HEK293T (cell line): ENCODE data around the gene SUN1.

Experiments used
- PKNOX1 ChIP-seq: fragments of 450-650 bp; IDR thresholded peaks from 2 replicates; pipeline ENCODE4 v1.6.1; 2016
- SP1 ChIP-seq: fragments of 450-650 bp; IDR thresholded peaks from 2 replicates; pipeline ENCODE4 v1.6.1; 2017

GRCh38 chr7:843230-843629, 11.0 kb downstream of the SUN1 start:
- TF ChIP-seq PKNOX1 (no peak), SP1 (no peak)
